Neural progenitor cell (in vitro differentiated cells): ENCODE measurements around the gene KANK4. TPM values are rescaled to one million over a fixed set of nuclear protein-coding genes. Genes with fewer than 3 reads are reported as not detected.
A peak's percentile ranks its signal among the peaks of the same experiment; 100 is the strongest.

Experiments
- DNase-seq: peaks from one replicate; pipeline ENCODE4 v3.0.0-alpha.2; 2016; ENCODE audit warnings: low spot score
- H2AFZ ChIP-seq: fragments of 200-600 bp; sonication (generic); replicated peaks from 2 replicates; pipeline ENCODE4 v1.6.1; 2016; ENCODE audit warnings: antibody characterized with exemption
- H3F3A ChIP-seq: fragments of 200-600 bp; sonication (generic); 2 replicates; pipeline ENCODE4 v1.6.1; 2016; ENCODE audit warnings: antibody characterized with exemption, low read depth
- H3K27ac ChIP-seq: fragments of 200-600 bp; sonication (generic); 2 replicates; pipeline ENCODE4 v1.5.1; 2016; ENCODE audit warnings: mild to moderate bottlenecking
- H3K27me3 ChIP-seq: fragments of 200-600 bp; sonication (generic); 2 replicates; pipeline ENCODE4 v1.6.1; 2016; ENCODE audit warnings: mild to moderate bottlenecking, moderate library complexity
- H3K36me3 ChIP-seq: fragments of 200-600 bp; sonication (generic); 2 replicates; pipeline ENCODE4 v1.5.1; 2016
- H3K4me1 ChIP-seq: fragments of 200-600 bp; sonication (generic); 2 replicates; pipeline ENCODE4 v1.6.1; 2016; ENCODE audit warnings: mixed run types
- H3K4me2 ChIP-seq: fragments of 200-600 bp; sonication (generic); 2 replicates; pipeline ENCODE4 v1.6.1; 2016
- H3K4me3 ChIP-seq: fragments of 200-600 bp; sonication (generic); 2 replicates; pipeline ENCODE4 v1.5.1; 2016
- H3K79me2 ChIP-seq: fragments of 200-600 bp; sonication (generic); 2 replicates; pipeline ENCODE4 v1.6.1; 2016; ENCODE audit warnings: low read depth
- H3K9ac ChIP-seq: fragments of 200-600 bp; sonication (generic); 2 replicates; pipeline ENCODE4 v1.6.1; 2016
- H3K9me3 ChIP-seq: fragments of 200-600 bp; sonication (generic); 2 replicates; pipeline ENCODE4 v1.5.1; 2016; ENCODE audit warnings: low read depth
- H4K20me1 ChIP-seq: fragments of 200-600 bp; sonication (generic); 2 replicates; pipeline ENCODE4 v1.6.1; 2016; ENCODE audit warnings: low read depth
- H3K27ac Mint-ChIP-seq: 3 replicates; pipeline ENCODE4 v1.8.0; 2021; ENCODE audit warnings: mixed read lengths
- H3K27me3 Mint-ChIP-seq: 2 replicates; pipeline ENCODE4 v1.8.0; 2022; ENCODE audit warnings: low read depth, mild to moderate bottlenecking, inconsistent platforms, moderate library complexity, mixed read lengths; ENCODE audit not compliant: insufficient read depth
- H3K36me3 Mint-ChIP-seq: 3 replicates; pipeline ENCODE4 v1.8.0; 2021; ENCODE audit warnings: mixed read lengths
- H3K4me1 Mint-ChIP-seq: 3 replicates; pipeline ENCODE4 v1.8.0; 2021; ENCODE audit warnings: mixed read lengths
- H3K4me3 Mint-ChIP-seq: 3 replicates; pipeline ENCODE4 v1.8.0; 2021; ENCODE audit warnings: mild to moderate bottlenecking, moderate library complexity, mixed read lengths
- H3K9me3 Mint-ChIP-seq: 3 replicates; pipeline ENCODE4 v1.8.0; 2020; ENCODE audit warnings: mixed read lengths
- CTCF ChIP-seq: fragments of 200-600 bp; sonication (generic); IDR thresholded peaks from 2 replicates; pipeline ENCODE4 v1.5.1; 2017; ENCODE audit warnings: antibody characterized with exemption, mild to moderate bottlenecking
- EZH2 ChIP-seq: fragments of 200-600 bp; sonication (generic); IDR thresholded peaks from 2 replicates; pipeline ENCODE4 v1.6.1; 2017; ENCODE audit warnings: antibody characterized with exemption, mild to moderate bottlenecking, moderate library complexity
- EZH2phosphoT487 ChIP-seq: fragments of 200-600 bp; sonication (generic); IDR thresholded peaks from 2 replicates; pipeline ENCODE4 v1.6.1; 2017; ENCODE audit warnings: antibody characterized with exemption
- total RNA-seq: library from RNA; depleted of rRNA; stranded (reverse); fragments of >200 nt; gene quantifications from 2 replicates; pipeline ENCODE4 v1.2.3, GENCODE V29; 2015; ENCODE audit warnings: low replicate concordance

KANK4 gene
- total RNA-seq, 1 donor from 2014 or later: not detected

GRCh38 chr1:62229468-62229867, 89.8 kb downstream of the KANK4 start:
- peaks cover 2% of the 10 kb centered on the region for H3K27me3 Mint-ChIP-seq
- H3K4me1 Mint-ChIP-seq: peaks cover 15% of the 10 kb centered on the region
- Histone ChIP-seq H2AFZ (no peak overlapping the region), H3K27ac (no peak overlapping the region), H3K36me3 (no peaks in the 10 kb centered on the region), H3K4me3 (no peak overlapping the region), H3K27me3 (no peaks in the 10 kb centered on the region), H3F3A (no peaks in the 10 kb centered on the region), H3K79me2 (no peaks in the 10 kb centered on the region), H3K9me3 (no peaks in the 10 kb centered on the region), H3K4me2 (no peak overlapping the region), H3K4me1 (no peaks in the 10 kb centered on the region), H3K9ac (no peak overlapping the region), H4K20me1 (no peaks in the 10 kb centered on the region)
- H3K27ac Mint-ChIP-seq: no peak overlapping the region
- DNase-seq: no peak
- H3K9me3 Mint-ChIP-seq: no peaks in the 10 kb centered on the region
- no peak overlapping the region for H3K4me3 Mint-ChIP-seq
- TF ChIP-seq EZH2: no peak
- no peaks in the 10 kb centered on the region for H3K36me3 Mint-ChIP-seq

DNA sequence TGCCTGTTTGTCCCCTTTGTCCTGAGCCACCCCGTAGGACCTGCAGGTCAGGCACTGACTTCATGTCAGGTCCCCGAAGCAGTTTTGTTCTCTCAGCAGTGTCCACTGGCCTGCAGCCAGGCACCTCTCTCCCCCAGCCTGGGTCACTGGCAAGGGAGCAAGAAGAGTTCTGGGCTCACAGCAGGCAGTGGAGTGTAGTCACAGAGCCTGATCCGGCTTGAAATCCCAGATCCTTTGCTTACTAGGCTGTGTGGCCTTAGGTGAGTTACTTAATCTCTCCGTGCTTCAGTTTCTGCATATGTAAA, 90.4 kb downstream of the KANK4 start:
- H3K9me3 ChIP-seq: no peaks in the 10 kb centered on the region
- Mint-ChIP-seq H3K4me3 (no peak overlapping the region), H3K9me3 (no peaks in the 10 kb centered on the region), H3K4me1 (peaks cover 15% of the 10 kb centered on the region), H3K27me3 (peaks cover 2% of the 10 kb centered on the region), H3K36me3 (no peaks in the 10 kb centered on the region), H3K27ac (peak overlapping the region; percentile 82)
- H3K79me2 ChIP-seq: no peaks in the 10 kb centered on the region
- H3K4me1 ChIP-seq: no peaks in the 10 kb centered on the region
- H3K4me3 ChIP-seq: no peak overlapping the region
- DNase-seq: no peak
- no peak overlapping the region for H2AFZ ChIP-seq
- H3K27ac ChIP-seq: no peak overlapping the region
- no peaks in the 10 kb centered on the region for H4K20me1 ChIP-seq
- H3K36me3 ChIP-seq: no peaks in the 10 kb centered on the region
- TF ChIP-seq CTCF: no peak
- no peak for TF ChIP-seq EZH2
- no peak for TF ChIP-seq EZH2phosphoT487
- H3K4me2 ChIP-seq: no peak overlapping the region
- H3K9ac ChIP-seq: no peak overlapping the region
- no peaks in the 10 kb centered on the region for H3F3A ChIP-seq
- no peaks in the 10 kb centered on the region for H3K27me3 ChIP-seq

- Mint-ChIP-seq H3K4me3 (no peak overlapping the region), H3K27ac (peak overlapping the region; percentile 82), H3K4me1 (peaks cover 15% of the 10 kb centered on the region), H3K9me3 (no peaks in the 10 kb centered on the region), H3K36me3 (no peaks in the 10 kb centered on the region), H3K27me3 (peaks cover 2% of the 10 kb centered on the region)
- Histone ChIP-seq H3K9me3 (no peaks in the 10 kb centered on the region), H3F3A (no peaks in the 10 kb centered on the region), H3K4me3 (no peak overlapping the region), H3K79me2 (no peaks in the 10 kb centered on the region), H3K27me3 (no peaks in the 10 kb centered on the region), H3K4me1 (no peaks in the 10 kb centered on the region), H2AFZ (no peak overlapping the region), H3K36me3 (no peaks in the 10 kb centered on the region), H4K20me1 (no peaks in the 10 kb centered on the region), H3K9ac (no peak overlapping the region), H3K27ac (no peak overlapping the region), H3K4me2 (no peak overlapping the region)
- DNase-seq: no peak
- TF ChIP-seq EZH2phosphoT487: no peak
- TF ChIP-seq CTCF: no peak
- no peak for TF ChIP-seq EZH2
Measured at GRCh38 chr1:62228136-62228882, 90.9 kb downstream of the KANK4 start.

DNA sequence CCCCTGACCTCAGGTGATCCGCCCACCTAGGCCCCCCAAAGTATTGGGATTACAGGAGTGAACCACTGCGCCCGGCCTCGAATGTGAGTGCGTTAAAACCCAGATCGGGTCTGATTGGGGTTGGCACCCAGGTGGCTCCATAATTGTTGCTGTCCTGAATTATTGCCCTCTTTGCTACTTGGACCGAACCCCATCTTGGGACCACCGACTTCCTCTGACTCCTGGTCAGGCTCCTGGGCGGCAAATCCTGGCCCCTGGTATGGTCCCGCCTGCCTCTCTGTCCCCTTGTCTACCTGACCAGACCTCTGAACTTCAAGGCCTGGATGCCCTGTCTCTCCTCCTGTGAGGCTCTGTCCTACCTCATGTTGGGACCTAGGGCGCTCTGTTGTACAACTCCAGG, 91.7 kb downstream of the KANK4 start:
- Mint-ChIP-seq H3K4me1 (peaks cover 9% of the 10 kb centered on the region), H3K27me3 (no peaks in the 10 kb centered on the region), H3K4me3 (no peak overlapping the region), H3K9me3 (no peaks in the 10 kb centered on the region), H3K36me3 (no peaks in the 10 kb centered on the region), H3K27ac (no peak overlapping the region)
- Histone ChIP-seq H2AFZ (no peak overlapping the region), H4K20me1 (no peaks in the 10 kb centered on the region), H3K4me2 (no peak overlapping the region), H3K36me3 (no peaks in the 10 kb centered on the region), H3K4me1 (no peaks in the 10 kb centered on the region), H3K9me3 (no peaks in the 10 kb centered on the region), H3K27ac (no peak overlapping the region), H3F3A (no peaks in the 10 kb centered on the region), H3K9ac (no peak overlapping the region), H3K27me3 (no peaks in the 10 kb centered on the region), H3K4me3 (no peak overlapping the region), H3K79me2 (no peaks in the 10 kb centered on the region)
- TF ChIP-seq EZH2phosphoT487 (no peak), EZH2 (no peak)
- no peak for DNase-seq
